Hematopoietic multipotent progenitor cell treated with erythropoietin and hydrocortisone succinate and interleukin-3 and kit ligand, for 8 days (in vitro differentiated cells): ENCODE data around the gene PLAAT2.

ENCODE experiments used
- DNase-seq: peaks from one replicate; pipeline ENCODE4 v3.0.0-alpha.2; 2015

Gene PLAAT2

DNA sequence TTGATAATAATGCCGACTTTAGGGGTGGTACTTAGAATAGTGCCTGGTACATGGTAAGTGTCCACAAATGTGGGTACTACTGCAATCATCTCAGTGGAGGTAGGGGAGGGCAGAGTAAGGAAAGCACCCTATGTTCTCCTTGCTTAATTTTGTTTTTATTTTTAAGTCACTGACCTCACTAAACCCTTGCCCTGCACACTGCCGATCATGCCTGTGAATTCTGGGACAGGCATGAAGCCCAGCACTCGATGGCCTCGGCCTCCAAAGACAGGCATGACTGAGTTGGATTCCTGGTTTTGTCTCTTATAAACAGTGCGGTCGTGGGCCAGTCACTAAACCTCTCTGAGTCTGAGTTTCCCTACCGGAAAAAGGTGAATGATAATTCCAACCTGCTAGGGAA, 50.4 kb downstream of the PLAAT2 start:
- DNase-seq, result no peak

DNA sequence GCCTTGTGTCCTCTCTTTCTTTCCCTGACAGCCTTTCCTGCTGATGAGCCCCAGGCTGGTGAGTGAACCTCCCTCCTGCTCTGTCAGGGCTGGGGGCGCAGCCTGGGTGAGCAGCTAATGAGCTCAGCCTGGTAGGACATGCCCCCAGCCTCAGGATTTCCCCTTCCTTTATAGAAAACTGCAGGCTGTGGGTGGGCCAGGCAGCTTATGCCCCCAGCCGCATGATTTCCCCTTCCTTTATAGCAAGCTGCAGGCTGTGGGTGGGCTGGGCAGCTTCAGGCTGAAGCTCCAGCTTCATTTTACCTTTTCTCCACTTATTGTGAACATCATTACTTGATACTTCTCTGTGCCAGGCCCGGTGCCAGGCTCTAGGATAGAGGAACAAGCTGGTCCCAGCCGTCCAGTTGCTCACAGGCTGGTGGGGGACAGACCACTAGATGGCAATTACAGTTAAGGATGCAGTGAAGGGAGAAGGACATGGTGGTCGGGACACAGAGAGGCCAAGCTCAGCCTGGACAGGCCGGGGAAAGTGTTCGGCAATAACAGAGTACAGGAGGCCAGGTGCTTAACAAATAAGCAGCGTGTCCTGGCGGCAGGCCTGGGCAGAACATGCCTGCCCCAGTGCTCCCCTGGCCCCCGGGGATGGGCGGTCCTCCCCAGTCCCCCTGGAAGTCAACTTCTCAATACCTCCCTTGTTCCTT, 52.0 kb downstream of the PLAAT2 start:
- no peak for DNase-seq

DNA sequence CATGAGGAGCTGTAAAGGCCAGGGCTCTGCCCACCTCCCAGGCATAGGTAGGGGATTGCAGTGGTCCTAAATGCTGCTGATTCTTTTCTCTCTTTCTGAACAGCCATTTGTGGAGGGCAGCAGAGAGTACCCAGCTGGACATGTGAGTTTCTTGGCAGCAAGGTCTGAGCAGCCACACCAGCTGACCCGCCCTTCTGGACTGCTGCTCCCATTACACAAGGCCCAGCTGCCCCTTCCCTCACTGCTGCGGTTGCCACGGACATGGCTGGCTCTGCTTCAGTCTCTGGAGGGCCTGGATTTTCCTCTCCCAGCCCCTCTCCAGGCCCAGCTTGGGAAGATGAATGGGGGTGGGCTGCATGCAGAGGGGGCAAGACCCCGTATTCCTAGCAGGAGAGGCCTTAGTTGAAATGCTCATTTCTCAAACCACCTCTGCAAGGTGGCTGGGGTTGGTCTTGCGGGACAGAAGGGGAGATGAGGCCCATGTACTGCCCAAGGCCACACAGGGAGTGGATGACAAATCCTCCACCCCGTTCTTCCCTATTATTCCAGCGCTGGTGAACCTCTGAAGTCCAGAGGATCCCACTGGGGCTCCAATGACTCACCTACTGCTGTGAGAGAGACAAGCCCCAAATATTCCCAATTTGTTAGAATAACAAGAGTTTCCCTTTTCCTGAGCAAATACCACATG, 52.7 kb downstream of the PLAAT2 start:
- DNase-seq, result no peak

DNA sequence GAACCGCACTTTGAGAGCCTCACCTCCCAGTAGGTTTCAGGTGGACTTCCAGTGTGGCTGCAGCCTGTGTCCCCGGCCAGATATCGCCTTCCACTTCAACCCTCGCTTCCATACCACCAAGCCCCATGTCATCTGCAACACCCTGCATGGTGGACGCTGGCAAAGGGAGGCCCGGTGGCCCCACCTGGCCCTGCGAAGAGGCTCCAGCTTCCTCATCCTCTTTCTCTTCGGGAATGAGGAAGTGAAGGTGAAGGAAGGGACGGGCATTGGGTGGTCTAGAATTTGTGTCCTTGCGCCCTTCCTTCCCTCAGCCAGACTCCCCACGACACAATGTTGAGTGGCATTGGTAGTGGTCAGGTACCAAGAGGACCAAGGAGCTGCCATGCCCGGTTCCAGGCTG, 54.4 kb downstream of the PLAAT2 start:
- no peak for DNase-seq

DNA sequence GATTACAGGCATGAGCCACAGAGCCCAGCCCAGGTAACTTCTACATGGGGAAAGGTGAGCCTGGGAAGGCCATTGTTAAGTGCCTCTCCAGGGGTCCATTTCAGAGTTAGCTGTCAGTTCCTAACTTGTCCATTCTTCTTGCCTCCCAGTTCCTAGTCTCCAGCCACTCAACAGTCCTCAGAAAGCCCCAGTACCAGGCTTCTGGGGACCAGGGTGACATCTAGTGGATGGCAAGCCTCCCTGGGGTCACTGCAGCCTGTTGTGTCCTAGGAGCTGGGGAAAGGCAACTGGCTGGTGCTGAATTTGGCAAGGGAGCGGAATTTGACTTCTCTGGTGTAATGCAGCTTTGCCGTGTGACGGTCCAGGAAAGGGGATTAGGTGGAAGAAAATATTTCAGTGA, 55.2 kb downstream of the PLAAT2 start:
- DNase-seq, result peak; percentile 87

DNA sequence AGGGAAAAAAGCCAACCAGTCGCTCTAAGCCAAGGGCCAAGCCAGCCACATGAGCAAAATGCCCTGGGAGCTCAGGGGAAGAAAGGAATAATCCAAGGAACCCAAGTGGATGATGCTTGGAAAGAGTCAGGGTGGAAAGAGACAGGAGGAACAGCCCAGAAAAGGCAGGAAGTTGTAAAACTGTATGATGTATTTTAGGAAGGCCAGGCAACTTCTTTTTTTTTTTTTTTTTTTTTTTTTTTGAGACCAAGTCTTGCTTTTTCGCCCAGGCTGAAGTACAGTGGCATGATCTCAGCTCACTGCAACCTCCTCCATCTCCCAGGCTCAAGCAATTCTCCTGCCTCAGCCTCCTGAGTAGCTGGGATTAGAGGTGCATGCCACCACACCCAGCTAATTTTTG, 55.7 kb downstream of the PLAAT2 start:
- no peak for DNase-seq

DNA sequence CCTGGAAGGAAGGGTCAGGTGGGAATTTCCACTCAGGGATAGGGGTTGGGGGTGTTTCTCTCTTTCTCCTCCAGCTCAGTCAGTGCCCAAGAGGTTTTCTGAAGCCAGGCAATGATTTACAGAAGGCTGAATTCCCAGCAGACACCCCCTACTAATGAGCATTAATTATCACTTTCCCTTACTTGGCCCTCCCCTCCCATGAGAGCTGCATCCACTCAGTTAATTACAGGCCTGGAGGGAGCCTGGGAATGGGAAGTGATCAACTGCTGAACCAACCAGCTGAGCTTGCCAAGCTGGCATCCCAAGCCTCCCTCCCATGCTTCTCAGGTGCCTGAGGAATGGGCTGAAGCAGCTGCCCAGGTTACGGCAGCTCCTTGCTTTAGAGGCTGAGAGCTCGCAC, 56.3 kb downstream of the PLAAT2 start:
- no peak for DNase-seq

DNA sequence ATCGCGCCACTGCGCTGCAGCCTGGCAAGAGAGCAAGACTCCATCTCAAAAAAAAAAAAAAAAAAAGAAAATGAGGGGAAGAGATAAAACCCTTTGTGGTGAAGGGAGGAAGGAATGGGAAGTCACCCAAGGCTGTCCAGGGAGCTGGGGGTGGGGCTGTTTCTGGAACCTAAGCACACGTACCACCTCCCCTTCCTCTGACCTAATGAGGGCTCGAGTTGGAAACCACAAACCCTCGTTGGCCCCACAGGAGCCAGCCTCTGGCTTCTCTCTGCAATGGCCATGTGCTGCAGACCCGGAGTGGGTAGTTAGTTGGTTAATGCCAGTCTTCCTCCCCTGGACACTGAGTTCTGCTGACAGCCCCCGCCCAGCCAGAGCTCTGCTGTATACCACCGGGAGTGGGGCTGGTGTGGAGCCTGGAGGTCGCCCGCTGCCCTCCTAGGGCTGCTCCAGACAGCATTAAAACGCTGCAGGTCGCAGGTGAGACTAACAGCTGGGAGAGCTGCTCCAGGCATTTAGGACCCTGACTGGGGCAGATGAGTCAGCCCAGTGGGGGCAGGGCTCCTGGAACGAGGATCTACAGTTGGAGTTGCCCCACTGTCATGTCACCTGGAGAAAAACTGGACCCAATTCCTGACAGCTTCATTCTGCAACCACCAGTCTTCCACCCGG, 57.2 kb downstream of the PLAAT2 start, which contains the start of gene LGALS12:
LGALS12 (plus strand) TSS at position 228 of the 672 bp plus-strand sequence; CDS start at position 603, 375 bp downstream.
- peak; percentile 82 for DNase-seq

DNA sequence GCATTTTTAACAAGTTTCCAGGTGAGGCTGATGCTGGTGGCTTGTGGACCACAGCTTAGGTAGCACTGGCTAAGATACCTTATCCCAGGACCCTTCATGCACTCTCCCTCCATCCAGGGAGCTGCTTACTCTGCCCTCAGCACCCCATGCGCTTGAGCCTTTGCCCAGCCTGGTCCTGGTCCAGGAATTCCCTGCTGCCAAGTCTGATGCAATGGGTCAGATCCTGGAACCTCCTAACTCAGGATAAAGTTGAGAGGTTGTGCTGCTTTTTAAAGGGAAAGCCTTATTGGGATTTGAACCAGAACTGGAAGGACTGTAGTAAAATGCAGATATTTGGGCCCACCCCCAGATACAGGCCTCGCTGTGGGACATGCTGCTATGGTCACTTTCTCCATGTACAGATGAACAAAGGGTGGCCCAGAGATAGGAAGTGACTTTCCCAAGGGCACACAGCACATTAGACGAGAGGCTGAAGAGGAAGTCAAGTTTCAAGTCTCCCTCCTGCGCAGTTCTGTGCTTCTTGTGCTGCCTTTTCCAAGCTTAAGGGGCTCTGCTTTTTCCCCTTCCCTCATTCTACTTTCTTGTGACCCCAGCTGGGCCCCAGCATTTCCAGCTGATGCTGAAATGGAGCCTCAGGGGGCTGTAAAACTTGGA, 58.1 kb downstream of the PLAAT2 start:
- no peak for DNase-seq

DNA sequence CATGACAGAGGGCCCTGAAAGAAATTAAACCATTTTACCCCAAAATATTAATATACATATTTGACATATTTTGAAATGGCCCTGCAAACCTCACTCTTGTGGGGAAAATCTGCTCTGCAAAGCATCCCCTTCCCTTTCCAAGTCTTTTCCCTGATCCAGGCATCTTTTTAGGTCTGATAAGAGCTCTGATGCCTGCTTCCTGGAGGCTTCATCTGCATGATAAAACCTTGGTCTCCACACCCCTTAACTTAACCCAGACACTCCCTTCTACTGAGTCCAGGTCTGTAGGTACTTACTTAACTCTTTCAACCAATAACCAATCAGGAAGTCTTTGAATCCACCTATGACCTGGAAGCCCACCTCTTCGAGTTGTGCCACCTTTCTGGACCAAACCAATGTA, 59.1 kb downstream of the PLAAT2 start:
- no peak for DNase-seq

DNA sequence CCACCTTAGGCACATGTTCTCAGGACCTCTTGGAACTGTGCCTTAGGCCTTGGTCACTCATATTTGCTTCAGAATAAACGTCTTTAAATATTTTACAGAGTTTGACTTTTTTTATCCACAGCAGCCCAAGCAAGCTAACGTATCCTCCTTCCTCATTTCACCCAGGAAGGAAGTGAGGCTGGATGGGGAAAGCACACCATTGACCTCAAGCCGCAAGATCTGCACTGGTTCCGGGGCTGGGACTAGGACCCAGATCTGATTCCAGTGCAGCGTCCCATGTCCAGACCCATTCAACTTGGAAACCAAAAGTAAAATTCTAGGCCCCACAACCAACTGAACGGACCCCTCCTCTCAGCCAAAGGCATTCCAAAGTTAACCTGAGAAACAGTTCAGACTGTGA, 59.7 kb downstream of the PLAAT2 start:
- DNase-seq, result no peak
